ENCODE data around the gene MGMT.

DNA sequence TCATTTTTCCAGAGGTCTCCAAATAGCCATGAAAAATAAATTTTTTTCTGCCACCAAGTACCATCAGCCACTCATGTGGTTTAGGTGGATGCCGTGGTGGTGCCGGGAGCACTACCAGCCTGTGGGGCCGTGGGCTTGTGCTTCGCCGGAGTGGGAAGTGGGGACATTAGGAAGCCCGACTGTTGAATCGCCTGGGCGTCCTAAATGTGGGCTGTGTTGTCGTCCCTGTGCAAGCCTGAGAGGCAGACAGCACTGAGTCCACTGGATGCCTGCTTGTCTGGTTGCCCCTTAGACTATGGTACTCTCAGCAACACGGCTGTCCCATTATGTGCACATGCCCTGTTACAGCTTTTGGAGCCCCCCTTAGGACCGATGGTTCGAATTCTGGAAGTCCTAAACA lies 59.9 kb downstream of the MGMT start:
- TF ChIP-seq POLR2AphosphoS5 (IDR thresholded peaks at IDR 0.05) (no peak), EP300 (conservative IDR thresholded peaks at IDR 0.05; ENCODE audit: poor library complexity, severe bottlenecking) (no peak)
- TF ChIP-seq, protein P1, sequence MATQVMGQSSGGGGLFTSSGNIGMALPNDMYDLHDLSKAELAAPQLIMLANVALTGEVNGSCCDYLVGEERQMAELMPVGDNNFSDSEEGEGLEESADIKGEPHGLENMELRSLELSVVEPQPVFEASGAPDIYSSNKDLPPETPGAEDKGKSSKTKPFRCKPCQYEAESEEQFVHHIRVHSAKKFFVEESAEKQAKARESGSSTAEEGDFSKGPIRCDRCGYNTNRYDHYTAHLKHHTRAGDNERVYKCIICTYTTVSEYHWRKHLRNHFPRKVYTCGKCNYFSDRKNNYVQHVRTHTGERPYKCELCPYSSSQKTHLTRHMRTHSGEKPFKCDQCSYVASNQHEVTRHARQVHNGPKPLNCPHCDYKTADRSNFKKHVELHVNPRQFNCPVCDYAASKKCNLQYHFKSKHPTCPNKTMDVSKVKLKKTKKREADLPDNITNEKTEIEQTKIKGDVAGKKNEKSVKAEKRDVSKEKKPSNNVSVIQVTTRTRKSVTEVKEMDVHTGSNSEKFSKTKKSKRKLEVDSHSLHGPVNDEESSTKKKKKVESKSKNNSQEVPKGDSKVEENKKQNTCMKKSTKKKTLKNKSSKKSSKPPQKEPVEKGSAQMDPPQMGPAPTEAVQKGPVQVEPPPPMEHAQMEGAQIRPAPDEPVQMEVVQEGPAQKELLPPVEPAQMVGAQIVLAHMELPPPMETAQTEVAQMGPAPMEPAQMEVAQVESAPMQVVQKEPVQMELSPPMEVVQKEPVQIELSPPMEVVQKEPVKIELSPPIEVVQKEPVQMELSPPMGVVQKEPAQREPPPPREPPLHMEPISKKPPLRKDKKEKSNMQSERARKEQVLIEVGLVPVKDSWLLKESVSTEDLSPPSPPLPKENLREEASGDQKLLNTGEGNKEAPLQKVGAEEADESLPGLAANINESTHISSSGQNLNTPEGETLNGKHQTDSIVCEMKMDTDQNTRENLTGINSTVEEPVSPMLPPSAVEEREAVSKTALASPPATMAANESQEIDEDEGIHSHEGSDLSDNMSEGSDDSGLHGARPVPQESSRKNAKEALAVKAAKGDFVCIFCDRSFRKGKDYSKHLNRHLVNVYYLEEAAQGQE (IDR thresholded peaks at IDR 0.05; ENCODE audit: borderline replicate concordance), result no peak
- TF ChIP-seq, protein P2, sequence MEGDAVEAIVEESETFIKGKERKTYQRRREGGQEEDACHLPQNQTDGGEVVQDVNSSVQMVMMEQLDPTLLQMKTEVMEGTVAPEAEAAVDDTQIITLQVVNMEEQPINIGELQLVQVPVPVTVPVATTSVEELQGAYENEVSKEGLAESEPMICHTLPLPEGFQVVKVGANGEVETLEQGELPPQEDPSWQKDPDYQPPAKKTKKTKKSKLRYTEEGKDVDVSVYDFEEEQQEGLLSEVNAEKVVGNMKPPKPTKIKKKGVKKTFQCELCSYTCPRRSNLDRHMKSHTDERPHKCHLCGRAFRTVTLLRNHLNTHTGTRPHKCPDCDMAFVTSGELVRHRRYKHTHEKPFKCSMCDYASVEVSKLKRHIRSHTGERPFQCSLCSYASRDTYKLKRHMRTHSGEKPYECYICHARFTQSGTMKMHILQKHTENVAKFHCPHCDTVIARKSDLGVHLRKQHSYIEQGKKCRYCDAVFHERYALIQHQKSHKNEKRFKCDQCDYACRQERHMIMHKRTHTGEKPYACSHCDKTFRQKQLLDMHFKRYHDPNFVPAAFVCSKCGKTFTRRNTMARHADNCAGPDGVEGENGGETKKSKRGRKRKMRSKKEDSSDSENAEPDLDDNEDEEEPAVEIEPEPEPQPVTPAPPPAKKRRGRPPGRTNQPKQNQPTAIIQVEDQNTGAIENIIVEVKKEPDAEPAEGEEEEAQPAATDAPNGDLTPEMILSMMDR (IDR thresholded peaks at IDR 0.05; ENCODE audit: poor library complexity, severe bottlenecking), result no peak

Measured in neural cell (in vitro differentiated cells).